SU-DHL-6 (cell line): ENCODE measurements around the gene ANXA4.

Experiments used
- H2AFZ ChIP-seq: fragments of 200-600 bp; sonication (generic); 2 replicates; pipeline ENCODE4 v1.6.1; 2014; ENCODE audit warnings: low read depth, mild to moderate bottlenecking, moderate library complexity, mixed read lengths, antibody characterized with exemption, low read length; ENCODE audit not compliant: severe bottlenecking
- H3F3A ChIP-seq: fragments of 200-600 bp; shearing (Covaris generic); 2 replicates; pipeline ENCODE4 v1.6.0; 2016; ENCODE audit warnings: antibody characterized with exemption, mild to moderate bottlenecking; ENCODE audit not compliant: insufficient read depth
- H3K27ac ChIP-seq: fragments of 200-600 bp; sonication (generic); 2 replicates; pipeline ENCODE4 v1.5.1; 2016; ENCODE audit warnings: low read depth, mild to moderate bottlenecking, low read length, moderate library complexity, mixed read lengths
- H3K27me3 ChIP-seq: fragments of 200-600 bp; sonication (generic), shearing (Covaris generic); 2 replicates; pipeline ENCODE4 v1.6.0; 2014; ENCODE audit warnings: mild to moderate bottlenecking, low read length
- H3K36me3 ChIP-seq: fragments of 200-600 bp; sonication (generic); 2 replicates; pipeline ENCODE4 v1.6.1; 2014; ENCODE audit warnings: mild to moderate bottlenecking, low read length, mixed read lengths
- H3K4me2 ChIP-seq: fragments of 300-600, 200-600 bp; shearing (Covaris generic), sonication (generic); 2 replicates; pipeline ENCODE4 v1.6.0; 2014; ENCODE audit warnings: low read length, low read depth, mild to moderate bottlenecking; ENCODE audit not compliant: poor library complexity, severe bottlenecking
- H3K4me3 ChIP-seq: fragments of 200-600 bp; sonication (generic); 2 replicates; pipeline ENCODE4 v1.5.1; 2014; ENCODE audit warnings: antibody characterized with exemption, low read length, mild to moderate bottlenecking, mixed read lengths; ENCODE audit not compliant: insufficient read depth, poor library complexity, severe bottlenecking
- H3K79me2 ChIP-seq: fragments of 200-600 bp; sonication (generic); 2 replicates; pipeline ENCODE4 v1.6.1; 2014; ENCODE audit warnings: mild to moderate bottlenecking, low read length, moderate library complexity; ENCODE audit not compliant: insufficient read depth
- H3K9ac ChIP-seq: fragments of 200-600 bp; sonication (generic); 2 replicates; pipeline ENCODE4 v1.7.0; 2014; ENCODE audit warnings: mild to moderate bottlenecking, low read length
- H3K9me2 ChIP-seq: fragments of 200-600 bp; sonication (generic); replicated peaks from 2 replicates; pipeline ENCODE4 v1.6.1; 2014; ENCODE audit warnings: low read length; ENCODE audit not compliant: insufficient read depth
- H3K9me3 ChIP-seq: fragments of 200-600 bp; sonication (generic); 2 replicates; pipeline ENCODE4 v1.6.1; 2014; ENCODE audit warnings: low read length, mixed read lengths; ENCODE audit not compliant: insufficient read depth
- H4K20me1 ChIP-seq: fragments of 200-600 bp; sonication (generic); 2 replicates; pipeline ENCODE4 v1.6.1; 2014; ENCODE audit warnings: low read depth, mild to moderate bottlenecking, antibody characterized with exemption, low read length, moderate library complexity, mixed read lengths
- EZH2phosphoT487 ChIP-seq: fragments of 200-600 bp; sonication (generic), shearing (Covaris generic); conservative IDR thresholded peaks from 2 replicates; pipeline ENCODE4 v1.6.1; 2018; ENCODE audit warnings: mild to moderate bottlenecking, antibody characterized with exemption, low read length, moderate library complexity, mixed read lengths
- TF ChIP-seq, protein P1 (sequence below): fragments of 200-600 bp; sonication (generic); IDR thresholded peaks from one replicate; pipeline ENCODE4 v1.5.1; 2017; ENCODE audit warnings: antibody characterized with exemption, mild to moderate bottlenecking, low read length, moderate library complexity; ENCODE audit not compliant: insufficient read depth, poor library complexity, severe bottlenecking

The ANXA4 gene

DNA sequence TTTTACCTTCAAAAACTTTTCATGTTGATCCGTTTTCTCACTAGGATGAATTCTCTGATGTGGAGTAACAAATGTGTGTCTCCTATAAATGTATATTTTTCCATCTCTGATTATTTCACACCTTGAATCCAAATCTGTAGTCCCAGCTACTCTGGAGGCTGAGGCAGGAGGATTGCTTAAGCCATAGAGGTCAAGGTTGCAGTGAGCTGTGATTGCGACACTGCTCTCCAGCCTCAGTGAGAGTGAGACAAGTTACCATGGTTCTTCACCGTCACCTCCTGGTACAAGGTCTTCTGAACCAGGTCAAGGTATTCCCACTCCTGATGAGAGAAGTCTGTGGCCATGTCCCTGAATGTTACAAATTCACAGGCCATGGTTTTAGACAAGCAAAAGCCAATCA is 102.6 kb downstream of the ANXA4 start:
- Histone ChIP-seq H3K9ac (no peak overlapping the region), H3K79me2 (no peaks in the 10 kb centered on the region), H3K27me3 (no peaks in the 10 kb centered on the region), H3K4me3 (no peak overlapping the region), H3K4me2 (no peak overlapping the region), H3K9me3 (no peaks in the 10 kb centered on the region), H3K9me2 (no peaks in the 10 kb centered on the region), H3K27ac (no peak overlapping the region), H3F3A (no peaks in the 10 kb centered on the region), H4K20me1 (no peaks in the 10 kb centered on the region), H2AFZ (no peak overlapping the region), H3K36me3 (peaks cover 12% of the 10 kb centered on the region; the same call in 1 of the 2 replicates)
- no peak for TF ChIP-seq EZH2phosphoT487
- TF ChIP-seq, protein P1, sequence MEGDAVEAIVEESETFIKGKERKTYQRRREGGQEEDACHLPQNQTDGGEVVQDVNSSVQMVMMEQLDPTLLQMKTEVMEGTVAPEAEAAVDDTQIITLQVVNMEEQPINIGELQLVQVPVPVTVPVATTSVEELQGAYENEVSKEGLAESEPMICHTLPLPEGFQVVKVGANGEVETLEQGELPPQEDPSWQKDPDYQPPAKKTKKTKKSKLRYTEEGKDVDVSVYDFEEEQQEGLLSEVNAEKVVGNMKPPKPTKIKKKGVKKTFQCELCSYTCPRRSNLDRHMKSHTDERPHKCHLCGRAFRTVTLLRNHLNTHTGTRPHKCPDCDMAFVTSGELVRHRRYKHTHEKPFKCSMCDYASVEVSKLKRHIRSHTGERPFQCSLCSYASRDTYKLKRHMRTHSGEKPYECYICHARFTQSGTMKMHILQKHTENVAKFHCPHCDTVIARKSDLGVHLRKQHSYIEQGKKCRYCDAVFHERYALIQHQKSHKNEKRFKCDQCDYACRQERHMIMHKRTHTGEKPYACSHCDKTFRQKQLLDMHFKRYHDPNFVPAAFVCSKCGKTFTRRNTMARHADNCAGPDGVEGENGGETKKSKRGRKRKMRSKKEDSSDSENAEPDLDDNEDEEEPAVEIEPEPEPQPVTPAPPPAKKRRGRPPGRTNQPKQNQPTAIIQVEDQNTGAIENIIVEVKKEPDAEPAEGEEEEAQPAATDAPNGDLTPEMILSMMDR: no peak

DNA sequence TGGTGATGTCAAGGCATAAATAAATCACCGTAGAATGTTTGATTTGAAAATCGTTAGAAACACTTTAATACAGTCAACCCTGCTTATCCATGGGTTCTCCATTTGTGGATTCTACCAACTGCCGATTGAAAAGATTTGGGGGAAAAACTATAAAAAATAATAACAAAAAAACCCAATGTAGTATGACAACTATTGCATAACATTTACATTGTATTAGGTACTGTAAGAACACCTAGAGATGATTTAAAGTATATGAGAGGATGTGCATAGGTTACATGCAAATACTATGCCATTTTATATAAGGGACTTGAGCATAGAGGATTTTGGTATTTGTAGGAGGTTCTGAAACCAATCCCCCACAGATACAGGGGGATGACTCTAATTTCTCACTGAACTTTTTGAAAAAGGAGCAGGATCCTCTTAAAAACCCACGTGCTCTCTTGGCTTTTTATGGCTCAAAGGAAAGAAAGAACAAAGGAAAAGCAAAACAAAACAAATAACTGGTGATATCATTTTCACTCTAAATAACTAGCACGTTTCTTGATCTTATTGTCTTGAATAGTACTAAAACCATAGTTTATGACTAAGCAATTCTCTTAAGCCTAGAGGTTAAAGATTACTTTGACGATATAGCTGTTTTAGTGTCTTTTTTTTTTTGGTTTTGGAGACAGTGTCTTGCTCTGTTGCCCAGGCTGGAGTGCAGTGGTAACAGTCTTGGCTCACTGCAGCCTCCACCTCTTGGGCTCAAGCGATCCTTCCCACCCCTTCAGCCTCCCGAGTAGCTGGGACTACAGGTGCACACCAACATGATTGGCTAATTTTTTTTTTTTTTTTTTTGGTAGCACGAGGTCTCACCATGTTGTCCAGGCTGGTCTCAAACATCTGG is 104.5 kb downstream of the ANXA4 start:
- Histone ChIP-seq H3K36me3 (peaks cover 15% of the 10 kb centered on the region; the same call in 1 of the 2 replicates), H3K9me2 (no peaks in the 10 kb centered on the region), H3K9ac (no peak overlapping the region), H3K9me3 (no peaks in the 10 kb centered on the region), H3F3A (no peaks in the 10 kb centered on the region), H3K27ac (no peak overlapping the region), H3K4me3 (no peak overlapping the region), H3K27me3 (no peaks in the 10 kb centered on the region), H2AFZ (no peak overlapping the region), H3K79me2 (no peaks in the 10 kb centered on the region), H3K4me2 (no peak overlapping the region), H4K20me1 (no peaks in the 10 kb centered on the region)
- no peak for TF ChIP-seq EZH2phosphoT487
- TF ChIP-seq, protein P1: no peak

DNA sequence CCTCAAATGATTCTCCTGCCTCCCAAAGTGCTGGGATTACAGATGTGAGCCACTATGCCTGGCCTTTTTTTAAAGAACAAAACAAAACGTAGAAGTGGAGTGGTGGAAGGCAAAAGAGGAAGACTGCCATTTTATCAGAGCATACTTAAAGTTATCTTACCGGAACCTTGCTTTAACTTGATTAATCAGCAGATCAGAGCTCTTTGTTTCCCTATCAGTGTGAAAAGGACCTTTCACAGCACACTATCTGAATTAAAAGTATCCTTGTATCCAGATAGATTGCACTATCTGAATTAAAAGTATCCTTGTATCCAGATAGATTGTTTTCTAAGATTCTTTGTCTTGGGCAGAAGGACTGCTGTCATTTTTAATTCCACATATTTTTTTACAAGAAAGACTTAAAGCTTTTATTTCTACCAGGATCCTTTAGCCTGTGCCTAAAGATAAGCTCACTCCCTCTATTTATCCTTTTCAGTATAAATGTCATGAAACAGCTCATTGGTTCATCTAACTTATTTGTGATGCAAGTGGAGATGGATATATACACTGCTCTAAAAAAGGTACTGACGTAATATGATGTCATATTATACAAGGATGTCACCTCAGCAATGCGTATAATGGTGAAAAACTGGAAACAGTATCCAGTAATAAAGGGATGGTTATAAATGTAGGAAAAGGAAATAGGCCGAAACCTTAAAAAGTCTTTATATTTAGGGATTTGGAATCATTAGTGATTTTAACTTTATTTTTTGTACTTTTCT is 105.3 kb downstream of the ANXA4 start:
- H3K36me3 ChIP-seq: peaks cover 15% of the 10 kb centered on the region; the same call in 1 of the 2 replicates
- H3K9me3 ChIP-seq: no peaks in the 10 kb centered on the region
- H2AFZ ChIP-seq: no peak overlapping the region
- no peaks in the 10 kb centered on the region for H3K27me3 ChIP-seq
- H3K4me3 ChIP-seq: no peak overlapping the region
- H3K27ac ChIP-seq: no peak overlapping the region
- H3K4me2 ChIP-seq: no peak overlapping the region
- H3K9me2 ChIP-seq: no peaks in the 10 kb centered on the region
- no peaks in the 10 kb centered on the region for H3K79me2 ChIP-seq
- H3K9ac ChIP-seq: no peak overlapping the region
- no peaks in the 10 kb centered on the region for H3F3A ChIP-seq
- TF ChIP-seq EZH2phosphoT487: no peak
- TF ChIP-seq, protein P1: no peak
- H4K20me1 ChIP-seq: no peaks in the 10 kb centered on the region
